ENCODE measurements around the gene DPPA5.
"Not testable (repeated sequence)": the region's sequence is repeated elsewhere in the genome, so short reads cannot be mapped to it uniquely, and the experiment has no call there.

Gene DPPA5

DNA sequence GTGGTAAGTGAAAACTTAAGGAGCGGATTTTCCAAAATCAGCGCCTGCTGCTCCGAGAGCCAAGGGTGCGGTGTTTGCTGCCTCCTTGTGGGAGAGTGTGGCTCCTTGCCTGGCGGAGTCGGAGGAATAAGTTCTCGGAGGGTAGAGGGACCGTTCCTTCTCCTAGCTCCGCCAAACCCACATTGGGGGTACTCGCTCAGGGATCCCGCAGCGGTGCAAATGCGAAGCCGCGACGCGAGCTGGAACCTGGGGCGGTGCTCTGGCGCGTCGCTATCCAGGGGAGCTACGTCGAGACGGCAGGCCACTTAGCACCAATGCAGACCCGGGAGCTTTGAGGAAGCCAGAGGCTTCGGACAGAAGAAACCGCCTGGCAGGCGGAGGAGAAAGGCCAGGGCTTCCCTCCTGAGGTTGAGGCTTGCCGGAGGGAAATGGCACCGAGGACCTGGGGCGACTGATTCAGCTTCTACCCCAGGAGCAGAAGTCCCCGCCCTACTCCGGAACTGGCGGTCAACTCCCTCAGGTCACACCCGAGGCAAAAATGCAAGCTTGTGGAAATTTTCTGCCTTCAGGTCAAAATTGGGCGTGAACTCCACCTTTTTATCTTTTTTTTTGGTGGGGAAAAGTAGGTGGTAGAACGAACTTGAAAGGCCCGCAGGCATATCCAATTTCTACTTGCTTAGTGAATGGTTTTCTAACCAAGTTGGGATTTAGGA is 34.9 kb upstream of the DPPA5 start (continued):
- TF ChIP-seq ZC3H10 (CRISPR knock-in tag; IDR thresholded peaks at IDR 0.05) = no peak
- TF ChIP-seq CSDC2 (CRISPR knock-in tag; IDR thresholded peaks at IDR 0.05) = no peak
- TF ChIP-seq SNAI2 (CRISPR knock-in tag; IDR thresholded peaks at IDR 0.05) = no peak
- TF ChIP-seq ZNF565 (CRISPR knock-in tag; conservative IDR thresholded peaks at IDR 0.05; ENCODE audit: low read depth) = no peak
- TF ChIP-seq PPARA (CRISPR knock-in tag; IDR thresholded peaks at IDR 0.05; ENCODE audit: borderline replicate concordance) = no peak
- TF ChIP-seq BACH2 (CRISPR knock-in tag; IDR thresholded peaks at IDR 0.05; ENCODE audit: borderline replicate concordance) = no peak
- TF ChIP-seq ARNTL (CRISPR knock-in tag; IDR thresholded peaks at IDR 0.05; ENCODE audit: borderline replicate concordance, low read depth) = no peak
- no peak for TF ChIP-seq TCF4 (CRISPR knock-in tag; IDR thresholded peaks at IDR 0.05; ENCODE audit: borderline replicate concordance)

DNA sequence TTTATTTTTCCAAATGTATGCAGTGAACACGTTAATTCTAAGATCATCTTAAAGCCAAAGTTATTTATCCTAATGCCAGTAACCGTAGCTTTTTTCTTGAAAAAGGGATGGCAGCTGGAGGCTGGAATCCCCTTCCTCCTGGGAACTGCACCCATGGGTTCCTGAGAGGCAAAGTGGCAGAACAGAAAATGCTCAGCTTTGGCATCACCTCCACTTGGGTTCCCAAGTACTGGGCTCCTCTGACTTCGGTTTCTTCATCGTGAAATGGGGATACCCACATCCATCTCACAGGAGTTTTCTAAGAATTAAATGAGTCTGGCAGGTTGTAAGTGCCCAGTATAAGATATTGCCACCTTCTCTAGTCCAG is 34.3 kb upstream of the DPPA5 start:
- ATAC-seq = peak; percentile 70
- TF ChIP-seq ISL1 (CRISPR knock-in tag; IDR thresholded peaks at IDR 0.05) = no peak
- TF ChIP-seq, protein P1, sequence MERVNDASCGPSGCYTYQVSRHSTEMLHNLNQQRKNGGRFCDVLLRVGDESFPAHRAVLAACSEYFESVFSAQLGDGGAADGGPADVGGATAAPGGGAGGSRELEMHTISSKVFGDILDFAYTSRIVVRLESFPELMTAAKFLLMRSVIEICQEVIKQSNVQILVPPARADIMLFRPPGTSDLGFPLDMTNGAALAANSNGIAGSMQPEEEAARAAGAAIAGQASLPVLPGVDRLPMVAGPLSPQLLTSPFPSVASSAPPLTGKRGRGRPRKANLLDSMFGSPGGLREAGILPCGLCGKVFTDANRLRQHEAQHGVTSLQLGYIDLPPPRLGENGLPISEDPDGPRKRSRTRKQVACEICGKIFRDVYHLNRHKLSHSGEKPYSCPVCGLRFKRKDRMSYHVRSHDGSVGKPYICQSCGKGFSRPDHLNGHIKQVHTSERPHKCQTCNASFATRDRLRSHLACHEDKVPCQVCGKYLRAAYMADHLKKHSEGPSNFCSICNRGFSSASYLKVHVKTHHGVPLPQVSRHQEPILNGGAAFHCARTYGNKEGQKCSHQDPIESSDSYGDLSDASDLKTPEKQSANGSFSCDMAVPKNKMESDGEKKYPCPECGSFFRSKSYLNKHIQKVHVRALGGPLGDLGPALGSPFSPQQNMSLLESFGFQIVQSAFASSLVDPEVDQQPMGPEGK (CRISPR knock-in tag; IDR thresholded peaks at IDR 0.05; ENCODE audit: borderline replicate concordance) = no peak
- TF ChIP-seq GLIS3 (CRISPR knock-in tag; IDR thresholded peaks at IDR 0.05) = no peak
- no peak for TF ChIP-seq ESRRG (CRISPR knock-in tag; IDR thresholded peaks at IDR 0.05)
- TF ChIP-seq ZC3H10 (CRISPR knock-in tag; IDR thresholded peaks at IDR 0.05) = no peak
- no peak for TF ChIP-seq PPARA (CRISPR knock-in tag; IDR thresholded peaks at IDR 0.05; ENCODE audit: borderline replicate concordance)
- no peak for TF ChIP-seq CSDC2 (CRISPR knock-in tag; IDR thresholded peaks at IDR 0.05)

DNA sequence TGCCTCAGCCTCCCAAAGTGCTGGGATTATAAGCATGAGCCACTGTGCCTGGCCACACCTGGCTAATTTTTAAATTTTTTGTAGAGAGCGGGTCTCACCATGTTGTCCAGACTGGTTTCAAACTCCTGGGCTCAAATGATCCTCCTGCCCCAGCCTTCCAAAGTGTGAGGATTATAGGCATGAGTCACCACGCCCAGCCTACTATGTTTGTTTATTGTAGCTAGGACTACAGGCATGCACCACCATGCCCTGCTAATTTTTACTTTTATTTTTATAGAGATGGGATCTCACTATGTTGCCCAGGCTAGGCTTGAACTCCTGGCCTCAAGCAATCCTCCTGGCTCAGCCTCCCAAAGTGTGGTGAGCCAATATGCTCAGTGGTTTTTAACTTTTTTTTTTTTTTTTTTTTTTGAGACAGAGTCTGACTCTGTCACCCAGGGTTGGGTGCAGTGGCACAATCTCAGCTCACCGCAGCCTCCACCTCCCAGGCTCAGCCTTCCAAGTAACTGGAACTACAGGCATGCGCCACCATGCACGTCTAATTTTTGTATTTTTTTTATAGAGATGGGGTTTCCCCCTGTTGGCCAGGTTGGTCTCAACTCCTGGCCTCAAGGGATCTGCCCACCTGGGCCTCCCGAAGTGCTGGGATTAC is 28.5 kb upstream of the DPPA5 start:
- no peak for ATAC-seq
- TF ChIP-seq ZNF70 (CRISPR knock-in tag; IDR thresholded peaks at IDR 0.05) (no peak), ZNF565 (CRISPR knock-in tag; conservative IDR thresholded peaks at IDR 0.05; ENCODE audit: low read depth) (no peak), OSR1 (CRISPR knock-in tag; IDR thresholded peaks at IDR 0.05) (no peak), ZFP30 (CRISPR knock-in tag; IDR thresholded peaks at IDR 0.05) (no peak), BACH2 (CRISPR knock-in tag; IDR thresholded peaks at IDR 0.05; ENCODE audit: borderline replicate concordance) (no peak), ZFP3 (CRISPR knock-in tag; IDR thresholded peaks at IDR 0.05) (no peak), TCF4 (CRISPR knock-in tag; IDR thresholded peaks at IDR 0.05; ENCODE audit: borderline replicate concordance) (no peak), ZNF8 (CRISPR knock-in tag; IDR thresholded peaks at IDR 0.05) (no peak), ISL1 (CRISPR knock-in tag; IDR thresholded peaks at IDR 0.05) (no peak), ARNTL (CRISPR knock-in tag; IDR thresholded peaks at IDR 0.05; ENCODE audit: borderline replicate concordance, low read depth) (no peak), TOX (CRISPR knock-in tag; IDR thresholded peaks at IDR 0.05; ENCODE audit: borderline replicate concordance) (no peak), ZC3H10 (CRISPR knock-in tag; IDR thresholded peaks at IDR 0.05) (no peak), PPARA (CRISPR knock-in tag; IDR thresholded peaks at IDR 0.05; ENCODE audit: borderline replicate concordance) (no peak), RARB (CRISPR knock-in tag; IDR thresholded peaks at IDR 0.05) (no peak)
- TF ChIP-seq, protein P2, sequence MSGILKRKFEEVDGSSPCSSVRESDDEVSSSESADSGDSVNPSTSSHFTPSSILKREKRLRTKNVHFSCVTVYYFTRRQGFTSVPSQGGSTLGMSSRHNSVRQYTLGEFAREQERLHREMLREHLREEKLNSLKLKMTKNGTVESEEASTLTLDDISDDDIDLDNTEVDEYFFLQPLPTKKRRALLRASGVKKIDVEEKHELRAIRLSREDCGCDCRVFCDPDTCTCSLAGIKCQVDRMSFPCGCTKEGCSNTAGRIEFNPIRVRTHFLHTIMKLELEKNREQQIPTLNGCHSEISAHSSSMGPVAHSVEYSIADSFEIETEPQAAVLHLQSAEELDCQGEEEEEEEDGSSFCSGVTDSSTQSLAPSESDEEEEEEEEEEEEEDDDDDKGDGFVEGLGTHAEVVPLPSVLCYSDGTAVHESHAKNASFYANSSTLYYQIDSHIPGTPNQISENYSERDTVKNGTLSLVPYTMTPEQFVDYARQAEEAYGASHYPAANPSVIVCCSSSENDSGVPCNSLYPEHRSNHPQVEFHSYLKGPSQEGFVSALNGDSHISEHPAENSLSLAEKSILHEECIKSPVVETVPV (CRISPR knock-in tag; IDR thresholded peaks at IDR 0.05) = no peak
- TF ChIP-seq, protein P3, sequence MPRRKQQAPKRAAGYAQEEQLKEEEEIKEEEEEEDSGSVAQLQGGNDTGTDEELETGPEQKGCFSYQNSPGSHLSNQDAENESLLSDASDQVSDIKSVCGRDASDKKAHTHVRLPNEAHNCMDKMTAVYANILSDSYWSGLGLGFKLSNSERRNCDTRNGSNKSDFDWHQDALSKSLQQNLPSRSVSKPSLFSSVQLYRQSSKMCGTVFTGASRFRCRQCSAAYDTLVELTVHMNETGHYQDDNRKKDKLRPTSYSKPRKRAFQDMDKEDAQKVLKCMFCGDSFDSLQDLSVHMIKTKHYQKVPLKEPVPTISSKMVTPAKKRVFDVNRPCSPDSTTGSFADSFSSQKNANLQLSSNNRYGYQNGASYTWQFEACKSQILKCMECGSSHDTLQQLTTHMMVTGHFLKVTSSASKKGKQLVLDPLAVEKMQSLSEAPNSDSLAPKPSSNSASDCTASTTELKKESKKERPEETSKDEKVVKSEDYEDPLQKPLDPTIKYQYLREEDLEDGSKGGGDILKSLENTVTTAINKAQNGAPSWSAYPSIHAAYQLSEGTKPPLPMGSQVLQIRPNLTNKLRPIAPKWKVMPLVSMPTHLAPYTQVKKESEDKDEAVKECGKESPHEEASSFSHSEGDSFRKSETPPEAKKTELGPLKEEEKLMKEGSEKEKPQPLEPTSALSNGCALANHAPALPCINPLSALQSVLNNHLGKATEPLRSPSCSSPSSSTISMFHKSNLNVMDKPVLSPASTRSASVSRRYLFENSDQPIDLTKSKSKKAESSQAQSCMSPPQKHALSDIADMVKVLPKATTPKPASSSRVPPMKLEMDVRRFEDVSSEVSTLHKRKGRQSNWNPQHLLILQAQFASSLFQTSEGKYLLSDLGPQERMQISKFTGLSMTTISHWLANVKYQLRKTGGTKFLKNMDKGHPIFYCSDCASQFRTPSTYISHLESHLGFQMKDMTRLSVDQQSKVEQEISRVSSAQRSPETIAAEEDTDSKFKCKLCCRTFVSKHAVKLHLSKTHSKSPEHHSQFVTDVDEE (CRISPR knock-in tag; IDR thresholded peaks at IDR 0.05) = no peak

DNA sequence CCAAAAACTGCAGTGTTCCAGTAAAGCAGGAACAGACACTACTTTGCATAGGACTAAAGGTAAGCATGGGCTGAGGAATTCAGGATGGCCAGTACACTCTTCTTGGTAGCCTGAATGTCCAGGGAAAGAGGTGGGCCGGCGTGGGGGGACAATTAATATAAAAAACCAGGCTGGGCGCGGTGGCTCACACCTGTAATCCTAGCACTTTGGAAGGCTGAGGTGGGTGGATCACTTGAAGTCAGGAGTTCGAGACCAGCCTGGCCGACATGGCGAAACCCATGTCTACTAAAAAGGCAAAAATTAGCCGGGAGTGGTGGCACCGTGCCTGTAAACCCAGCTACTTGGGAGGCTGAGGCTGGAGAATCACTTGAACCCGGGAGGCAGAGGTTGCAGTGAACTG is 27.5 kb upstream of the DPPA5 start:
- ATAC-seq = not testable (repeated sequence)
